Uterus (tissue), 4 donors: Measurements from ENCODE around the gene CD300LG. TPM values are rescaled to one million over a fixed set of nuclear protein-coding genes. Genes with fewer than 3 reads are reported as not detected.
"Not testable (repeated sequence)": the region's sequence is repeated elsewhere in the genome, so short reads cannot be mapped to it uniquely, and the experiment has no call there.

Source experiments
- DNase-seq, 2 donors: peaks; one replicate each; pipeline ENCODE4 v3.0.0-alpha.2; 2019 to 2020
- H3K27ac ChIP-seq, 2 donors: fragments of 200-600 bp; sonication (generic); 1 replicate in 1 of 2; 2 replicates in 1 of 2; pipeline ENCODE4 v1.5.1; 2016 to 2018
- H3K27me3 ChIP-seq, 2 donors: fragments of 200-600 bp; sonication (generic); one replicate each; pipeline ENCODE4 v1.5.1; 2018 to 2019; ENCODE audit warnings: control low read depth in 1 of 2
- H3K36me3 ChIP-seq, 2 donors: fragments of 200-600 bp; sonication (generic); one replicate each; pipeline ENCODE4 v1.5.1; 2019; ENCODE audit warnings: control low read depth in 1 of 2
- H3K4me1 ChIP-seq, 2 donors: fragments of 200-600 bp; sonication (generic); one replicate each; pipeline ENCODE4 v1.5.1; 2018 to 2019; ENCODE audit warnings: control low read depth in 1 of 2
- H3K4me3 ChIP-seq, 2 donors: fragments of 200-600 bp; sonication (generic); 1 replicate in 1 of 2; 2 replicates in 1 of 2; pipeline ENCODE4 v1.5.1; 2018 to 2019; ENCODE audit warnings: mild to moderate bottlenecking in 1 of 2
- H3K9me3 ChIP-seq, 2 donors: fragments of 200-600 bp; sonication (generic); one replicate each; pipeline ENCODE4 v1.5.1; 2019; ENCODE audit warnings: control low read depth in 1 of 2
- CTCF ChIP-seq, 4 experiments: fragments of 200-600 bp in 2 of 4; fragments of 450-650 bp in 2 of 4; sonication (generic) in 2 of 4; IDR thresholded peaks; one replicate each; pipeline ENCODE4 v1.5.1; 2016 to 2019; ENCODE audit warnings: antibody characterized with exemption in 4 of 4, mild to moderate bottlenecking in 2 of 4, moderate library complexity in 1 of 4
- POLR2A ChIP-seq, 2 donors: fragments of 450-650 bp; IDR thresholded peaks; one replicate each; pipeline ENCODE4 v1.6.1; 2016; ENCODE audit warnings: antibody characterized with exemption in 2 of 2, mild to moderate bottlenecking in 1 of 2, moderate library complexity in 1 of 2
- intact Hi-C: fragments of 100-400 bp; cut with DNase I; formaldehyde crosslinking; loops from one replicate; pipeline ENCODE4 v1.15.1; 2023; ENCODE audit warnings: low total_unique reads
- total RNA-seq, 4 donors: library from RNA; depleted of rRNA in 3 of 4; stranded (reverse); fragments of >200 nt in 3 of 4; gene quantifications; one replicate each; pipeline versions ENCODE4 v1.1.0 to v1.2.4, GENCODE V29; 2014 to 2023
- donor health status: DM: yes; HTN: yes; CAD: no.

CD300LG gene
- total RNA-seq, 4 donors from 2014 or later = 2.1 to 6.5 (median 6.2) TPM; not detected in 1

GRCh38 chr17:43891851-43892646, 45.1 kb downstream of the CD300LG start:
- no peak overlapping the region for H3K4me3 ChIP-seq
- TF ChIP-seq CTCF (IDR thresholded peaks at IDR 0.05) (no peak), POLR2A (IDR thresholded peaks at IDR 0.05) (no peak)
- no peaks in the 10 kb centered on the region for H3K4me1 ChIP-seq
- no peak overlapping the region for H3K27ac ChIP-seq
- DNase-seq = no peak
- H3K27me3 ChIP-seq = no peaks in the 10 kb centered on the region
- intact Hi-C loops = no loop called here
- no peaks in the 10 kb centered on the region for H3K36me3 ChIP-seq
- no peaks in the 10 kb centered on the region for H3K9me3 ChIP-seq

GRCh38 chr17:43892647-43892952, 45.6 kb downstream of the CD300LG start:
- DNase-seq = no peak
- H3K9me3 ChIP-seq = no peaks in the 10 kb centered on the region
- no peaks in the 10 kb centered on the region for H3K4me1 ChIP-seq
- H3K36me3 ChIP-seq = no peaks in the 10 kb centered on the region
- intact Hi-C loops = no loop called here
- no peak overlapping the region for H3K27ac ChIP-seq
- TF ChIP-seq CTCF (IDR thresholded peaks at IDR 0.05) (no peak), POLR2A (IDR thresholded peaks at IDR 0.05) (no peak)
- no peaks in the 10 kb centered on the region for H3K27me3 ChIP-seq
- no peak overlapping the region for H3K4me3 ChIP-seq

- intact Hi-C loops, H3K27ac ChIP-seq, H3K9me3 ChIP-seq, H3K4me3 ChIP-seq, H3K4me1 ChIP-seq, H3K36me3 ChIP-seq, DNase-seq, H3K27me3 ChIP-seq: not testable (repeated sequence)
Observed at GRCh38 chr17:43894494-43894893, 47.5 kb downstream of the CD300LG start.

GRCh38 chr17:43897831-43898230, 50.9 kb downstream of the CD300LG start:
- no peak overlapping the region for H3K27ac ChIP-seq
- intact Hi-C loops = no loop called here
- TF ChIP-seq CTCF (IDR thresholded peaks at IDR 0.05) = no peak
- TF ChIP-seq POLR2A (IDR thresholded peaks at IDR 0.05) = no peak
- no peaks in the 10 kb centered on the region for H3K9me3 ChIP-seq
- H3K4me1 ChIP-seq = no peaks in the 10 kb centered on the region
- no peaks in the 10 kb centered on the region for H3K36me3 ChIP-seq
- DNase-seq = no peak
- no peaks in the 10 kb centered on the region for H3K27me3 ChIP-seq
- H3K4me3 ChIP-seq = no peak overlapping the region

DNA sequence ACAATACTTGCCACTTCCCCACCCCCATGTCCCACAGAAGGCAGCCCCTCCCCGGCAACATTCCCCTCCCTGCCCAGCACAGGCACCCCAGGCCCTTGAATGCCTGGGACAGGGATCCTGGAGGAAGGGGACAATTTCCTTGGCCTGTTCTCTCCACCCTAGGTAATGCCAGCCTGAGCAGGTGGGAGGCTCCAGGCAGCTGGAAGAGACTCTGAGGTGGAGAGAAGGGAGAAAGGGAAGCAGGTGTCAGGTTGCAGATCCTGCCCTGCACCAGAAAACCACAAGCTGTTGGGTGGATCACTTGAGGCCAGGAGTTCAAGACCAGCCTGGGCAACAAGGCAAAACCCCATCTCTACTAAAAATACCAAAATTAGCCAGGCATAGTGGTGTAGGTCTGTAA, 51.5 kb downstream of the CD300LG start:
- DNase-seq = no peak
- no peaks in the 10 kb centered on the region for H3K9me3 ChIP-seq
- H3K4me1 ChIP-seq = no peaks in the 10 kb centered on the region
- intact Hi-C loops = no loop called here
- no peaks in the 10 kb centered on the region for H3K27me3 ChIP-seq
- no peak overlapping the region for H3K4me3 ChIP-seq
- no peaks in the 10 kb centered on the region for H3K36me3 ChIP-seq
- TF ChIP-seq CTCF (IDR thresholded peaks at IDR 0.05) (no peak), POLR2A (IDR thresholded peaks at IDR 0.05) (no peak)
- no peak overlapping the region for H3K27ac ChIP-seq
